Choroid plexus epithelial cell (primary cell): ENCODE data around the gene SCFD2.

Source experiments
- DNase-seq: peaks from one replicate; pipeline ENCODE4 v3.0.0-alpha.2; 2010; ENCODE audit warnings: low read depth
- H3K4me3 ChIP-seq: 2 replicates; pipeline ENCODE4 v1.5.1; 2011; ENCODE audit warnings: low read depth, mild to moderate bottlenecking, control low read depth, low read length, moderate library complexity
- TF ChIP-seq, protein P1 (sequence below): conservative IDR thresholded peaks from 2 replicates; pipeline ENCODE4 v1.5.1; 2011; ENCODE audit warnings: low read depth, mild to moderate bottlenecking, control low read depth, inconsistent platforms, low read length, moderate library complexity

SCFD2 gene

DNA sequence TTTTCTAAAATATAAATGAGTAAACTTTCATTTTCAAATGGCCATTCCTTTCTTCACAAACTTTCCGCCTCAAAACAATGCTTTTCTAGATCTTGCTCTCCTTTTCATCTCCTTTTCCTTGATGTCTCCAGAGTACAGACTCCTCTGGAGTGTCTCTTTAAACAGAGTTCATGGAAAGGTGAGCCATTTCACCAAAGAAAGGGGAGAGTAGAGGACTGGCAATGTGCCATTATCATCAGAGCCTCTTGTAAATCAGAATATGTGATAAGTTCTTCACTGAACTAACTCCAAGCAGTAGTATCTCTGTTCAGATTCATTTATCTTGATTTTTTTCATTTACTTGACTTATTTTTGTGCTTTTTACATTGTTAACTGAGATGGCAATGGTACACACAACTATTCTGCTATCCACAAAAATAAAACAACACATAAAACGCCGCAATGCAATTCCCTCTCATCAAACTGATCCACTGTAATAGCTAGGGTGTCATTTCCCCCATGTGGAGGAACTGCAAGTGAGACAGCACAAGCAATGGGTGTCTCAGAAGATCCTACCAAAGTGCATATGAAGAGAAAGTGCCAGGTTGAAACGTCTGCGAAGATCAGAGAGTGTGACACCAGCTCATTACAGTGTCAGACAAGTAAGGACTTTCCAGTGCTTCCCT, 378.3 kb downstream of the SCFD2 start:
- TF ChIP-seq, protein P1, sequence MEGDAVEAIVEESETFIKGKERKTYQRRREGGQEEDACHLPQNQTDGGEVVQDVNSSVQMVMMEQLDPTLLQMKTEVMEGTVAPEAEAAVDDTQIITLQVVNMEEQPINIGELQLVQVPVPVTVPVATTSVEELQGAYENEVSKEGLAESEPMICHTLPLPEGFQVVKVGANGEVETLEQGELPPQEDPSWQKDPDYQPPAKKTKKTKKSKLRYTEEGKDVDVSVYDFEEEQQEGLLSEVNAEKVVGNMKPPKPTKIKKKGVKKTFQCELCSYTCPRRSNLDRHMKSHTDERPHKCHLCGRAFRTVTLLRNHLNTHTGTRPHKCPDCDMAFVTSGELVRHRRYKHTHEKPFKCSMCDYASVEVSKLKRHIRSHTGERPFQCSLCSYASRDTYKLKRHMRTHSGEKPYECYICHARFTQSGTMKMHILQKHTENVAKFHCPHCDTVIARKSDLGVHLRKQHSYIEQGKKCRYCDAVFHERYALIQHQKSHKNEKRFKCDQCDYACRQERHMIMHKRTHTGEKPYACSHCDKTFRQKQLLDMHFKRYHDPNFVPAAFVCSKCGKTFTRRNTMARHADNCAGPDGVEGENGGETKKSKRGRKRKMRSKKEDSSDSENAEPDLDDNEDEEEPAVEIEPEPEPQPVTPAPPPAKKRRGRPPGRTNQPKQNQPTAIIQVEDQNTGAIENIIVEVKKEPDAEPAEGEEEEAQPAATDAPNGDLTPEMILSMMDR = no peak
- peak; percentile 88 for DNase-seq
- no peak overlapping the region for H3K4me3 ChIP-seq

- H3K4me3 ChIP-seq = no peak overlapping the region
- TF ChIP-seq, protein P1 = no peak
- DNase-seq = no peak
Measured at GRCh38 chr4:52984462-52984881, 381.4 kb downstream of the SCFD2 start.

DNA sequence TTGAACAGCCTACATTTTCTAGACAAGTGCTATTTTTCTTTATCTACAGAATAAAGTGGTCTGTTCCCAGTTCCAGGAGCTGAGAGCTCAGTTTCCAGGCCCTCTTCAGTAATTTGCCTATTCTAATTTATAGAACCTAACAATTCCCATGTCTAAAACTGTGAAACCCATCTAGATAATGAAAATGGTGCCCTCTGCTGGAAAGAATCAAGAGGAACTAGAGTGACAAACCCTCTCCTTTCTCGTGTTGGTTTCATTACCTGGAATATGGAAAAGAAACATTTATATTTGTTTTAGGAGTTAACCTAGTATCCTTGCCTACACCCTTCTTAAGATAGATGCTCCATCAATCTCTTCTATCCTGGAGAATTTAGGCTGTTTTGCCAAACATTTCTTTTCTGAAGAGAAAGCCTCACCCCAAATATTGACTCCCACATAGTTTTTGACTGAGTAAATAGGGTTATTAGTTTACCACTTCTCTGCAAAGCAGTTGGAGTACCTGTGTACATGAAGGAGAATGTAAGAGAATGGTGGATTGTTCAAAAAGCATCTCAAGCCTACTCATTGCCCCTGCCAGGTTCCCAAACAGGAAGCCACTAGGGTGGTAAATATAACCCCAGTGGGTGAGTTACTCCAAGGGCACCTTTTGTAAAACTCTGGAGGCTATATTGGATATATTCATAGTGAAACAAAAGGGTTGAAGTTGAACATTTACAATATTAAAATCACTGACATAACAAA, 382.1 kb downstream of the SCFD2 start:
- TF ChIP-seq, protein P1 = peak; percentile 70
- no peak overlapping the region for H3K4me3 ChIP-seq
- DNase-seq = peak; percentile 82

GRCh38 chr4:52982946-52983340, 382.9 kb downstream of the SCFD2 start:
- H3K4me3 ChIP-seq = no peak overlapping the region
- TF ChIP-seq, protein P1 = no peak
- no peak for DNase-seq

- H3K4me3 ChIP-seq = no peak overlapping the region
- peak; percentile 88 for DNase-seq
- TF ChIP-seq, protein P1 = peak; percentile 76
Measured at GRCh38 chr4:52982255-52982945, 383.5 kb downstream of the SCFD2 start.

DNA sequence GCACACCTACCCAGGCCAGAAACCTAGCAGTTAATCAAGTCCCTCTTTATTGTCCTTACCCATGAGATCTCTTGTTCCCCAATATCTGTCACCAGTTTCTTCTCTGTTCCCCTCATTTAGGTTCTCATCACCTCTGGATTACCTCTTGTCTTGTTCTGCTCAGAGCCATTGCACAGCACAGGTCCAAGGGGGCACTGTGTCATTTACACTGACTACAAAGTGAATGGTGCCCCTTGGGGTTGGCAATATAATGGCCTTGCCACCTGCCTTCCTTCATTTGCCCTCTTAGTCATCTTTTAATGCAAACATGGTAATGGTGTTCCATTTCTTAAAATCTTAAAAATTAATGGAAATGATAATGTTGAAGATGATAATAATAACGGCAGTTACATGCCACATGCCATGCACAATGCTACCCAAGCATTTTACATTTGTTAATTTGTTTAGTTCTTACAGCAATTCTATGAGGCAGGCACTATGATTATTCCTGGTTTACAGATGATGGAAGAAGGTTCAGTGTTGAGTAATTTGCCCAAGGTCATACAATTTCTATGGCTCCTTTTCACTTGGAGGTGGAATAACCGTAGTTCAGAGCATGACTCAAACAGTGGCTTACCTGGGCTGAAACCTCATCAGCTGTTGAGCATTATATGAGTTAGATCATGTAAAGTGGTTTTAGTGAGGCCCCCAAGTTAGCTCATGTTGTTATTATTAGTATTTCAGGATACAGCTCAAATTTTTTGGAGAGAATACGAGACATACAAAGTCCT, 385.9 kb downstream of the SCFD2 start:
- TF ChIP-seq, protein P1 = no peak
- no peak for DNase-seq
- no peak overlapping the region for H3K4me3 ChIP-seq
